ENCODE measurements around the gene TMEM117. TPM values are rescaled to one million over a fixed set of nuclear protein-coding genes. Genes with fewer than 3 reads are reported as not detected.

The TMEM117 gene
- total RNA-seq, 6 experiments from 2014 or later, result 5.5 to 8.8 (median 7.0) TPM

DNA sequence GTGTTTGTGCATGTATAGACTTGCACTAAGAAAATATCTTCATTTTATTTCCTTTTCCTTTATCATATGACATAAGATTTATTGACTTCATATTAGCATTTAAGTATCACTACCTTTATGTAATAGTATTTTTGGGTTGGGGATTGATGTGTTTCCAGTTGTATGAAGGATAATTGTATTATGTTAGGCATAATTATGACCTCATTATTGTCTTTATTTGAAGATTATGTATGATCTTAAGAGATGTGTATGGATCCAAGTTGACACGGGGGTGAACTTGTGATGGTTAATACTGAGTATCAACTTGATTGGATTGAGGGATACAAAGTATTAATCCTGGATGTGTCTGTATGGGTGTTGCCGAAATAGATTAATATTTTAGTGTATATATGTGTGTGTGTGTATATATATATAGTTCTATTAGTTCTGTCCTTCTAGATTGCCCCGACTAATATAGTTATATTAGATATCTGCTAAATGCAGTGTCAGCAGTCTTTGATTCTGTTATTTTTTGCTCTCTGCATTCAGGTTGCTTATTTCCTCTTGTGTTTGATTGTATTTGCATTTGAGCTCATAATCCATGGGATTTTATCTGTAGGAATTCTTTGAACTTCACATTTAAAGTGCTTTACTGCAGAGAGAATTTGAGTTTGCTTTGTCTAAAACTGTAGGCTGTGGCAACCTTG lies 211.0 kb downstream of the TMEM117 start:
- no peak for DNase-seq
- Mint-ChIP-seq H3K4me3 (no peak overlapping the region), H3K27me3 (ENCODE audit: insufficient read depth) (no peaks in the 10 kb centered on the region), H3K9me3 (no peaks in the 10 kb centered on the region), H3K4me1 (ENCODE audit: low read depth) (peaks cover 5% of the 10 kb centered on the region; the same call in 1 of the 2 replicates), H3K27ac (no peak overlapping the region), H3K36me3 (ENCODE audit: low read depth) (no peaks in the 10 kb centered on the region)
- TF ChIP-seq, protein P1, sequence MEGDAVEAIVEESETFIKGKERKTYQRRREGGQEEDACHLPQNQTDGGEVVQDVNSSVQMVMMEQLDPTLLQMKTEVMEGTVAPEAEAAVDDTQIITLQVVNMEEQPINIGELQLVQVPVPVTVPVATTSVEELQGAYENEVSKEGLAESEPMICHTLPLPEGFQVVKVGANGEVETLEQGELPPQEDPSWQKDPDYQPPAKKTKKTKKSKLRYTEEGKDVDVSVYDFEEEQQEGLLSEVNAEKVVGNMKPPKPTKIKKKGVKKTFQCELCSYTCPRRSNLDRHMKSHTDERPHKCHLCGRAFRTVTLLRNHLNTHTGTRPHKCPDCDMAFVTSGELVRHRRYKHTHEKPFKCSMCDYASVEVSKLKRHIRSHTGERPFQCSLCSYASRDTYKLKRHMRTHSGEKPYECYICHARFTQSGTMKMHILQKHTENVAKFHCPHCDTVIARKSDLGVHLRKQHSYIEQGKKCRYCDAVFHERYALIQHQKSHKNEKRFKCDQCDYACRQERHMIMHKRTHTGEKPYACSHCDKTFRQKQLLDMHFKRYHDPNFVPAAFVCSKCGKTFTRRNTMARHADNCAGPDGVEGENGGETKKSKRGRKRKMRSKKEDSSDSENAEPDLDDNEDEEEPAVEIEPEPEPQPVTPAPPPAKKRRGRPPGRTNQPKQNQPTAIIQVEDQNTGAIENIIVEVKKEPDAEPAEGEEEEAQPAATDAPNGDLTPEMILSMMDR (IDR thresholded peaks at IDR 0.05), result no peak

DNA sequence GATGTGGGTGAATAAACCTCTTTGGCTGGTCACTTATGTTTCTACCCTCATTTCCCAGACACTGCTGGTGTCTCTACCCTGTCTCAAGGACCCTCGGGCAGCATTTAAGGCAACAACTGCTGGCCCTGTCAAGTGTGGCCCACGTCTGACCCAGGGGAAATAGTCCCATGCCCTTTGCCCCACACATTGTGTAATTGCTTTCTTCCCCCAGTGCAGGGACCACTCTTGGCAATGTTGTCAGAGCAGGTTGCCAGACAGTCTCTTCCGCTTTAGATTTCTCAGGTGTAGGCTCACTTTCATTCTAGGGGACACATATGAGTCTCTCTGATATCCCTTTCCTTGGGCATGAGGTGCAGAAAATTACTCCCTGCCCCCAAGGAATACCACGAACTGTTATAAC lies 216.7 kb downstream of the TMEM117 start:
- DNase-seq, result no peak
- H3K4me3 Mint-ChIP-seq, result no peak overlapping the region
- H3K9me3 Mint-ChIP-seq, result no peaks in the 10 kb centered on the region
- no peaks in the 10 kb centered on the region for H3K27me3 Mint-ChIP-seq (ENCODE audit: insufficient read depth)
- TF ChIP-seq, protein P1 (IDR thresholded peaks at IDR 0.05), result no peak
- H3K36me3 Mint-ChIP-seq (ENCODE audit: low read depth), result no peaks in the 10 kb centered on the region
- peaks cover 19% of the 10 kb centered on the region for H3K4me1 Mint-ChIP-seq (ENCODE audit: low read depth)
- H3K27ac Mint-ChIP-seq, result no peak overlapping the region

DNA sequence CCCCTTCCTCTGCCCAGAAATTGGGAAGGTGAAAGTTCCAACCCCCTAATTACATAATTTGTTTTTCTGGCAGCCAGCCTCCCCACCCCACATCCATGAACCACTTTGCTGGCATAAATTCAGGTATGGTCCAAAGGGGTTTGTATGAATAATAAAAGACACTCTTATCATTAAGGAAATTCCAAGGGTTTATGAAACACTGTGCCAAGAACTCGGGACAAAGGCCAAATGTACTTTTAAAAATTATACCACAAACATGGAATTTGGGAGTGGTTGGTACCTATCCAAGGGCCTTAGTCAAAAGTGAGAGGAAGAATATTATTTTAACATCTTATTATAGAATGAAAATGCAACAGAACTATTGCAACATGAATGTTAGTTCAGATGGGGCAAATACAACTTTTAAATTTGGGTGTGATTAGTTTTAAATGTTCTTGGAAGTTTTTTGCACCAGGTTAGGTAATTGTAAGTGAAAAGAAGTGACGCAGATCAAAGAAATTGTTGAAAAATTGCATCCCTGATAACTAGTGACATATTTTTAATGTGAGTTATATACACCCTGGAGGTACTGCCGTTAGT lies 217.8 kb downstream of the TMEM117 start:
- Mint-ChIP-seq H3K27me3 (ENCODE audit: insufficient read depth) (no peaks in the 10 kb centered on the region), H3K36me3 (ENCODE audit: low read depth) (no peaks in the 10 kb centered on the region), H3K4me1 (ENCODE audit: low read depth) (peaks cover 19% of the 10 kb centered on the region), H3K27ac (no peak overlapping the region), H3K9me3 (no peaks in the 10 kb centered on the region), H3K4me3 (no peak overlapping the region)
- peak; percentile 3 for DNase-seq
- TF ChIP-seq, protein P1 (IDR thresholded peaks at IDR 0.05), result no peak

DNA sequence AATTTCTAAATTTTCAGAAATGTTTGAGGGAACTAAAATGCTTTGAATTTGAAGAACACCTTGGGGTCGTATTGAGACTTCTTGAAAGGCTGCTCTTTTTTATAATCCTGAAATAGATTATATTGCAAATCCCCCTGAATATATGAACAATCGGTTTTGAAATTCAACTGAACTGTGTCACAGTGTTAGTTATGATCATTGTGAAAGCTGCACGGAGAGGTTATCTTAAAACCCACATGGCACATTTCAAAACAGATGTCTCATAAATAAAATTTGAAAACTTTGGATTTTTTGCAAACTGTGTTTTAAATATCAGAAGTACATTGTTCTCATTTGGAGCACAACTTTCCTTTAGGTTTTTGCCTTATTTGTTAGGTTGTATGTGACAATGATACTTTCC lies 218.4 kb downstream of the TMEM117 start:
- no peaks in the 10 kb centered on the region for H3K27me3 Mint-ChIP-seq (ENCODE audit: insufficient read depth)
- no peaks in the 10 kb centered on the region for H3K36me3 Mint-ChIP-seq (ENCODE audit: low read depth)
- no peak overlapping the region for H3K27ac Mint-ChIP-seq
- H3K4me1 Mint-ChIP-seq (ENCODE audit: low read depth), result peaks cover 19% of the 10 kb centered on the region
- no peaks in the 10 kb centered on the region for H3K9me3 Mint-ChIP-seq
- no peak overlapping the region for H3K4me3 Mint-ChIP-seq
- TF ChIP-seq, protein P1 (IDR thresholded peaks at IDR 0.05), result no peak
- no peak for DNase-seq

DNA sequence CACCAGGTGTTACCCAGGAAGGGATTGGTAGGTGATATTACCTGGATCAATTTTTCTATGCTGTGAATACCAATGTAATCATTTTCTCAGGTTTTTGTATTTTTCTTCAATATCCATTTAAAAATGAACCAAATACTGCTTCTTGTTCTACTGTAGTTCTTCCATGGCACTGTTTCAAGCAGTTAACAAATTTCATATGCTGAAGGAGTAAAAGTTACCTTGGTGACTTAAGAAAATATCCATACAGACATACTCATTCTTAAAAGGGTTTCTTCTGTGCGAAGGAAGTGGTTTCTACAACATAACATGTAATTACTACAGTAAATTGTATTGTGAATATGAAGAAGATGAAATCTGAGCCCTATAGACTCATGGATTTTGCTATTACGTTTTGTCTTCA lies 222.5 kb downstream of the TMEM117 start:
- Mint-ChIP-seq H3K4me1 (ENCODE audit: low read depth) (peaks cover 9% of the 10 kb centered on the region), H3K9me3 (no peaks in the 10 kb centered on the region), H3K36me3 (ENCODE audit: low read depth) (no peaks in the 10 kb centered on the region), H3K27me3 (ENCODE audit: insufficient read depth) (no peaks in the 10 kb centered on the region), H3K4me3 (no peak overlapping the region), H3K27ac (no peak overlapping the region)
- TF ChIP-seq, protein P1 (IDR thresholded peaks at IDR 0.05), result no peak
- DNase-seq, result no peak

Measured in HFFc6 (cell line).